DOHH2 (cell line): ENCODE measurements around the gene NDUFB5.

Experiments
- H3F3A ChIP-seq: fragments of 200-600 bp; sonication (generic), shearing (Covaris generic); 2 replicates; pipeline ENCODE4 v1.6.0; 2016; ENCODE audit warnings: antibody characterized with exemption, mild to moderate bottlenecking; ENCODE audit not compliant: control insufficient read depth, insufficient read depth
- H3K27ac ChIP-seq: fragments of 200-600 bp; sonication (generic); 2 replicates; pipeline ENCODE4 v1.5.1; 2014; ENCODE audit warnings: low read depth, mild to moderate bottlenecking, low read length, moderate library complexity
- H3K27me3 ChIP-seq: fragments of 200-600 bp; sonication (generic); 2 replicates; pipeline ENCODE4 v1.6.1; 2014; ENCODE audit warnings: mild to moderate bottlenecking, low read length, mixed read lengths; ENCODE audit not compliant: control insufficient read depth
- H3K36me3 ChIP-seq: fragments of 200-600 bp; sonication (generic); 2 replicates; pipeline ENCODE4 v1.6.1; 2014; ENCODE audit warnings: mild to moderate bottlenecking, low read length, moderate library complexity, mixed read lengths; ENCODE audit not compliant: control insufficient read depth
- H3K4me1 ChIP-seq: fragments of 200-600 bp; sonication (generic); 2 replicates; pipeline ENCODE4 v1.6.1; 2014; ENCODE audit warnings: mild to moderate bottlenecking, low read length, mixed read lengths; ENCODE audit not compliant: control insufficient read depth
- H3K4me2 ChIP-seq: fragments of 200-600 bp; sonication (generic); 2 replicates; pipeline ENCODE4 v1.6.0; 2014; ENCODE audit warnings: mild to moderate bottlenecking, low read length, moderate library complexity
- H3K4me3 ChIP-seq: fragments of 200-600 bp; sonication (generic); 2 replicates; pipeline ENCODE4 v1.5.1; 2014; ENCODE audit warnings: mild to moderate bottlenecking, low read length, mixed read lengths
- H3K79me2 ChIP-seq: fragments of 200-600 bp; sonication (generic); 2 replicates; pipeline ENCODE4 v1.6.1; 2014; ENCODE audit warnings: mild to moderate bottlenecking, low read length, mixed read lengths; ENCODE audit not compliant: control insufficient read depth
- H3K9me2 ChIP-seq: fragments of 200-600 bp; sonication (generic); replicated peaks from 2 replicates; pipeline ENCODE4 v1.6.1; 2014; ENCODE audit warnings: mild to moderate bottlenecking, low read length, mixed read lengths; ENCODE audit not compliant: control insufficient read depth
- H3K9me3 ChIP-seq: fragments of 200-600 bp; sonication (generic); 2 replicates; pipeline ENCODE4 v1.6.1; 2014; ENCODE audit warnings: antibody characterized with exemption, low read length, mixed read lengths; ENCODE audit not compliant: control insufficient read depth, insufficient read depth
- H4K20me1 ChIP-seq: fragments of 200-600 bp; sonication (generic); 2 replicates; pipeline ENCODE4 v1.6.0; 2014; ENCODE audit warnings: low read depth, mild to moderate bottlenecking, antibody characterized with exemption, low read length, moderate library complexity; ENCODE audit not compliant: control insufficient read depth, insufficient read depth
- EZH2phosphoT487 ChIP-seq: fragments of 200-600 bp; sonication (generic); IDR thresholded peaks from 2 replicates; pipeline ENCODE4 v1.6.1; 2017; ENCODE audit warnings: borderline replicate concordance, mild to moderate bottlenecking, antibody characterized with exemption, low read length, moderate library complexity, mixed read lengths
- TF ChIP-seq, protein P1 (sequence below): fragments of 200-600 bp; sonication (generic); IDR thresholded peaks from one replicate; pipeline ENCODE4 v1.5.1; 2014; ENCODE audit warnings: antibody characterized with exemption, mild to moderate bottlenecking, low read depth, low read length; ENCODE audit not compliant: poor library complexity, severe bottlenecking

Gene NDUFB5

DNA sequence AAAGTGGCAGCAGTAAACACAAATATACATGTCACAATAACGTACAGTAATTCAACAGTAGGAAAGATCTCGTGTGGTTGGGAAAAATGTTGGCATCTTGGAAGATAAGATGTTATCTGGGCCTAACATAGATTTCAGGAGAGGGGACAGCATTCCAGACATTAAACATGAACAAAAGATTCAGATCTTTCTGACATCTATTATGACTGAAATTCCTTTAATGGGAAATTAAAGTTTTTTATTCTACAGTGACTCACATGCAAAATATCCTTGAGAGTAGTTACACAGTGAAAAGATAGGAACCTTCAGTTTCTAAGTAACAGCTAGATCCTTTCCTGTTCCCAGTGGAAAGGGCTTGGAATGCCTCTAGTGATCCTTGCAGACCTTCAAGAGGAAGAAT is 9.2 kb downstream of the NDUFB5 start:
- Histone ChIP-seq H4K20me1 (no peaks in the 10 kb centered on the region), H3K36me3 (peaks cover 50% of the 10 kb centered on the region), H3K4me3 (no peak overlapping the region), H3K4me1 (peaks cover 17% of the 10 kb centered on the region), H3F3A (0 out of 2 replicates have a peak, but pooled peaks cover 4% of the 10 kb centered on the region), H3K4me2 (no peak overlapping the region), H3K27me3 (no peaks in the 10 kb centered on the region), H3K79me2 (peaks cover 45% of the 10 kb centered on the region), H3K9me3 (no peaks in the 10 kb centered on the region), H3K27ac (no peak overlapping the region), H3K9me2 (no peaks in the 10 kb centered on the region)
- TF ChIP-seq, protein P1, sequence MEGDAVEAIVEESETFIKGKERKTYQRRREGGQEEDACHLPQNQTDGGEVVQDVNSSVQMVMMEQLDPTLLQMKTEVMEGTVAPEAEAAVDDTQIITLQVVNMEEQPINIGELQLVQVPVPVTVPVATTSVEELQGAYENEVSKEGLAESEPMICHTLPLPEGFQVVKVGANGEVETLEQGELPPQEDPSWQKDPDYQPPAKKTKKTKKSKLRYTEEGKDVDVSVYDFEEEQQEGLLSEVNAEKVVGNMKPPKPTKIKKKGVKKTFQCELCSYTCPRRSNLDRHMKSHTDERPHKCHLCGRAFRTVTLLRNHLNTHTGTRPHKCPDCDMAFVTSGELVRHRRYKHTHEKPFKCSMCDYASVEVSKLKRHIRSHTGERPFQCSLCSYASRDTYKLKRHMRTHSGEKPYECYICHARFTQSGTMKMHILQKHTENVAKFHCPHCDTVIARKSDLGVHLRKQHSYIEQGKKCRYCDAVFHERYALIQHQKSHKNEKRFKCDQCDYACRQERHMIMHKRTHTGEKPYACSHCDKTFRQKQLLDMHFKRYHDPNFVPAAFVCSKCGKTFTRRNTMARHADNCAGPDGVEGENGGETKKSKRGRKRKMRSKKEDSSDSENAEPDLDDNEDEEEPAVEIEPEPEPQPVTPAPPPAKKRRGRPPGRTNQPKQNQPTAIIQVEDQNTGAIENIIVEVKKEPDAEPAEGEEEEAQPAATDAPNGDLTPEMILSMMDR = no peak
- no peak for TF ChIP-seq EZH2phosphoT487

DNA sequence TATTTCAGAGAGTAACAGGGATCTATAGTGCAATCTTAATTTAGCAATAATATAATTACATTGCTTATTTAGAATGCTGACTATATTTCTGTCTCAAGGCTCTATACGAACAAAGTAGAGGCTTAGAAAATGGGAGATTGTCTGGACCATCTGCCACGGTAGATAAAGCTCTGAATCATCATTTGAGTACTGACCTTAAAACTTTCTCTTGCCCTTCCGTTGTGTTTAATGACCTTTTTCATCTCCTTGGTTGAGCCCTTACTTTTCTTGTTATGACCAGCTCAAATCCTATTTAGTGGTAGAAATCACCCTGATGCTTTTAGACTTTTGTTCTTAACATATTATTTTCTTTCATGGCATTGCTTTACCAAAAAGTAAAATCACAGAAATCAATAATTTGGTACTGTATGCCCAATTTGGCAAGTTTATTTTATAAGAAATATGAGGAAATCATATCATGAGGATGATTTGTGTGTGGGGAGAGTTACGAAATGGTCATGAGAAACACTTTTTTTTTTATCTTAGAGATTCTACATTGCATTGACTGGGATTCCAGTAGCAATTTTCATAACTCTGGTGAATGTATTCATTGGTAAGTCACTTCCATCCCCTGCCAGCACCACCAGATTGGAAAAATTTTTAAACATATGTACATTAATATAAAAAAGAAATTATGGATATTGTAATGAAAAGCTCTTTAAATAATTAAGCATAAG is 11.0 kb downstream of the NDUFB5 start:
- Histone ChIP-seq H3K4me1 (peaks cover 10% of the 10 kb centered on the region), H3K27me3 (no peaks in the 10 kb centered on the region), H3K79me2 (peaks cover 28% of the 10 kb centered on the region), H3K27ac (no peak overlapping the region), H3K9me3 (no peaks in the 10 kb centered on the region), H4K20me1 (no peaks in the 10 kb centered on the region), H3K36me3 (peaks cover 42% of the 10 kb centered on the region), H3K4me3 (no peak overlapping the region), H3K4me2 (no peak overlapping the region), H3F3A (0 out of 2 replicates have a peak, but pooled peaks cover 4% of the 10 kb centered on the region), H3K9me2 (no peaks in the 10 kb centered on the region)
- TF ChIP-seq, protein P1 = no peak
- no peak for TF ChIP-seq EZH2phosphoT487

DNA sequence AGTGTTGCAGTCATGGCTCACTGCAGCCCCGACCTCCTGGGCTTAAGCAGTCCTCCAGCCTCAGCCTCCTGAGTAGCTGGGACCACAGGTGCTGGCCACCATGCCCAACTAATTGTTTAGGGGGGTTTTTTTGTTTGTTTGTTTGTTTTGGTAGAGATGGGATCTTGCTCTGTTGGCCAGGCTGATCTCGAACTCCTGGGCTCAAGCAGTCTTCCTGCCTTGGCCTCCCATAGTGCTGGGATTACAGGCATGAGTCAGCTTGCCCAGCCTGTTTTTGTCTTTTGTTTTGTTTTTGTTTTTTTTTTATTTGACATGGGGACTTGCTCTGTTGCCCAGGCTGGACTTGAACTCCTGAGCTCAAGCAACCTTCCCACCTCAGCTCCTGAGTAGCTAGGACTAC is 17.4 kb downstream of the NDUFB5 start:
- Histone ChIP-seq H3K9me2 (no peaks in the 10 kb centered on the region), H3K4me1 (no peaks in the 10 kb centered on the region), H4K20me1 (no peaks in the 10 kb centered on the region), H3K27ac (no peak overlapping the region), H3K79me2 (no peaks in the 10 kb centered on the region; the same call in 1 of the 2 replicates), H3K27me3 (no peaks in the 10 kb centered on the region), H3K4me3 (no peak overlapping the region), H3K9me3 (no peaks in the 10 kb centered on the region), H3K4me2 (no peak overlapping the region), H3K36me3 (peaks cover 59% of the 10 kb centered on the region), H3F3A (peaks cover 4% of the 10 kb centered on the region; the same call in 1 of the 2 replicates)
- TF ChIP-seq EZH2phosphoT487 = no peak
- TF ChIP-seq, protein P1 = no peak
